HepG2 (cell line): ENCODE results near the gene BAHCC1. TPM values are rescaled to one million over a fixed set of nuclear protein-coding genes. Genes with fewer than 3 reads are reported as not detected.
A peak's percentile ranks its signal among the peaks of the same experiment; 100 is the strongest.

Source experiments
- ATAC-seq: fragments of 200-7000 bp; cut with Tn5 transposase; 3 replicates; pipeline ENCODE4 v1.9.1; 2020; ENCODE audit warnings: mild to moderate bottlenecking, moderate library complexity
- BruUV-seq: library from RNA; stranded (reverse); fragments of 400-500 nt; replicated peaks from 2 replicates; lab custom pipeline; 2021; lab: Mats Ljungman, UMichigan
- CTCF ChIA-PET: fragments of 300-600 bp; formaldehyde crosslinking; extraction: SDS; loops from one replicate; lab custom pipeline; 2021; ENCODE audit warnings: low total read pairs, inconsistent platforms, low intra/inter-chr PET ratio; lab: Yijun Ruan, JAX
- POLR2A ChIA-PET: fragments of 350-600 bp; sonication (Branson Sonifier 250); formaldehyde crosslinking; loops from one replicate; lab custom pipeline; 2020; ENCODE audit warnings: antibody characterized with exemption, inconsistent platforms; lab: Yijun Ruan, JAX
- DNase-seq: peaks from one replicate; pipeline ENCODE4 v3.0.0-alpha.2; 2015; ENCODE audit warnings: low spot score
- FAIRE-seq: peaks from 3 replicates; lab custom pipeline; 2011; peaks lifted over from hg19 to GRCh38; lab: Jason Lieb, UNC
- H2AFZ ChIP-seq: one replicate; pipeline ENCODE4 v1.6.1; 2011; ENCODE audit warnings: low read length, inconsistent platforms
- H3K27ac ChIP-seq: fragments of 300-600 bp; 3 replicates; pipeline ENCODE4 v1.8.0; 2011; ENCODE audit warnings: mixed run types, mild to moderate bottlenecking, mixed read lengths, low read length, inconsistent platforms; ENCODE audit not compliant: insufficient read depth; ENCODE audit errors: extremely low read length
- H3K27me3 ChIP-seq, 2 experiments: fragments of 200-600 bp in 1 of 2; 2 replicates in 1 of 2; 3 replicates in 1 of 2; pipeline versions ENCODE4 v1.6.0 to v1.8.0; 2011; ENCODE audit warnings: low read length in 2 of 2, mild to moderate bottlenecking in 2 of 2, moderate library complexity in 2 of 2, inconsistent platforms in 1 of 2; ENCODE audit not compliant: insufficient read depth in 2 of 2, control insufficient read depth in 1 of 2
- H3K36me3 ChIP-seq, 2 experiments: fragments of 200-600 bp in 1 of 2; replicated peaks in 1 of 2; 2 replicates in 1 of 2; 3 replicates in 1 of 2; pipeline versions ENCODE4 v1.5.1 to v1.8.0; 2011; ENCODE audit warnings: low read length in 2 of 2, inconsistent platforms in 1 of 2; ENCODE audit not compliant: insufficient read depth in 2 of 2, control insufficient read depth in 1 of 2
- H3K4me1 ChIP-seq: 2 replicates; pipeline ENCODE4 v1.5.1; 2012; ENCODE audit warnings: low read length, inconsistent platforms; ENCODE audit not compliant: insufficient read depth
- H3K4me2 ChIP-seq: 2 replicates; pipeline ENCODE4 v1.6.0; 2011; ENCODE audit warnings: low read depth, low read length, inconsistent platforms
- H3K4me3 ChIP-seq, 3 experiments: fragments of 200-600 bp in 1 of 3; sonication (generic), shearing (Covaris generic) in 1 of 3; replicated peaks in 1 of 3; 2 replicates each; pipeline ENCODE4 v1.5.1; 2011 to 2016; ENCODE audit warnings: low read length in 3 of 3, inconsistent platforms in 2 of 3, low read depth in 2 of 3, mild to moderate bottlenecking in 2 of 3, control low read depth in 1 of 3, mixed read lengths in 1 of 3; ENCODE audit not compliant: insufficient read depth in 1 of 3
- H3K79me2 ChIP-seq: one replicate; pipeline ENCODE4 v1.6.1; 2011; ENCODE audit warnings: low read length, inconsistent platforms; ENCODE audit not compliant: insufficient read depth
- H3K9ac ChIP-seq: 2 replicates; pipeline ENCODE4 v1.6.0; 2011; ENCODE audit warnings: mild to moderate bottlenecking, low read depth, low read length, inconsistent platforms; ENCODE audit not compliant: insufficient read depth
- H3K9me3 ChIP-seq: 2 replicates; pipeline ENCODE4 v1.5.1; 2012; ENCODE audit warnings: mild to moderate bottlenecking, low read length
- H4K20me1 ChIP-seq: 2 replicates; pipeline ENCODE4 v1.6.0; 2011; ENCODE audit warnings: inconsistent platforms, mild to moderate bottlenecking, low read length, moderate library complexity; ENCODE audit not compliant: insufficient read depth
- CBFB ChIP-seq: sonication (generic); formaldehyde crosslinking; IDR thresholded peaks from 2 replicates; pipeline ENCODE4 v1.4.0; 2020; ENCODE audit warnings: missing genetic modification reagents
- FLYWCH1 ChIP-seq: sonication (generic); formaldehyde crosslinking; IDR thresholded peaks from 2 replicates; pipeline ENCODE4 v1.8.1; 2023; ENCODE audit warnings: mild to moderate bottlenecking, missing genetic modification reagents
- GRHL1 ChIP-seq: sonication (generic); formaldehyde crosslinking; conservative IDR thresholded peaks from 2 replicates; pipeline ENCODE4 v1.8.0; 2022; ENCODE audit warnings: missing genetic modification reagents
- HDAC6 ChIP-seq: fragments of 200-600 bp; sonication (generic); IDR thresholded peaks from 2 replicates; pipeline ENCODE4 v1.7.0; 2017; ENCODE audit warnings: mild to moderate bottlenecking, antibody characterized with exemption, low read length, low read depth
- HNRNPL ChIP-seq: fragments of 200-400 bp; formaldehyde crosslinking; IDR thresholded peaks from 2 replicates; pipeline ENCODE4 v1.6.1; 2017; ENCODE audit warnings: mild to moderate bottlenecking, low read depth, low read length
- MAFG ChIP-seq: sonication (generic); formaldehyde crosslinking; IDR thresholded peaks from 2 replicates; pipeline ENCODE4 v1.5.1; 2020; ENCODE audit warnings: mild to moderate bottlenecking, missing genetic modification reagents
- MED1 ChIP-seq: sonication (generic); formaldehyde crosslinking; IDR thresholded peaks from 2 replicates; pipeline ENCODE4 v1.4.0; 2020; ENCODE audit warnings: missing genetic modification reagents
- TFAP4 ChIP-seq: sonication (generic); IDR thresholded peaks from 2 replicates; pipeline ENCODE4 v1.6.1; 2016; ENCODE audit warnings: low read depth, borderline replicate concordance
- TFDP1 ChIP-seq: IDR thresholded peaks from 2 replicates; pipeline ENCODE4 v1.6.1; 2016; ENCODE audit warnings: missing compliant biosample characterization, missing genetic modification reagents, borderline replicate concordance
- ZBTB34 ChIP-seq: sonication (generic); formaldehyde crosslinking; IDR thresholded peaks from 2 replicates; pipeline ENCODE4 v1.8.0; 2022; ENCODE audit warnings: mild to moderate bottlenecking, missing genetic modification reagents
- ZNF232 ChIP-seq: sonication (generic); formaldehyde crosslinking; IDR thresholded peaks from 2 replicates; pipeline ENCODE4 v1.4.0; 2020; ENCODE audit warnings: missing genetic modification reagents, borderline replicate concordance
- ZNF414 ChIP-seq: sonication (generic); formaldehyde crosslinking; IDR thresholded peaks from 2 replicates; pipeline ENCODE4 v1.5.0; 2020; ENCODE audit warnings: missing genetic modification reagents
- ZNF558 ChIP-seq: sonication (generic); formaldehyde crosslinking; IDR thresholded peaks from 2 replicates; pipeline ENCODE4 v1.9.0; 2022; ENCODE audit warnings: mild to moderate bottlenecking, missing genetic modification reagents, borderline replicate concordance
- WGBS: methylation state at CpG from one replicate; pipeline ENCODE4 v1.1.6; 2017; ENCODE audit warnings: low lambda C conversion rate; 5-methylcytosine and 5-hydroxymethylcytosine counted together
- in situ Hi-C: cut with HindIII; loops from 2 replicates; pipeline ENCODE4 v1.10.0; 2017; ENCODE audit warnings: low pct_unique_long_range_greater_than_20kb; ENCODE audit not compliant: extremely low pct_ligation_motif_present
- intact Hi-C: fragments of 100-400 bp; cut with micrococcal nuclease; formaldehyde crosslinking; loops from one replicate; pipeline ENCODE4 v1.10.0; 2022; ENCODE audit not compliant: unreplicated experiment
- polyA plus RNA-seq, 8 experiments: library from polyadenylated mRNA; depleted of rRNA in 3 of 8; stranded (reverse) in 7 of 8; unstranded in 1 of 8; fragments of >200 nt; fragmentation: Illumina TruSeq in 4 of 8; extraction: Trizol in 4 of 8; gene quantifications; 2 replicates each; pipeline versions ENCODE4 v1.2.1 to v1.2.3, GENCODE V29; 2011 to 2016; ENCODE audit warnings: low read depth in 4 of 8, missing spikeins in 1 of 8, mixed read lengths in 1 of 8; ENCODE audit not compliant: insufficient read depth in 1 of 8
- total RNA-seq, 5 experiments: library from RNA; depleted of rRNA; stranded (reverse); fragments of >200 nt; fragmentation: Illumina TruSeq; extraction: Trizol; gene quantifications; 2 replicates each; pipeline ENCODE4 v1.2.3, GENCODE V29; 2016; ENCODE audit warnings: low read depth in 1 of 5
- TF ChIP-seq, protein P1 (sequence below): sonication (generic); formaldehyde crosslinking; IDR thresholded peaks from 2 replicates; pipeline ENCODE4 v1.8.0; 2022; ENCODE audit warnings: missing genetic modification reagents, mild to moderate bottlenecking, borderline replicate concordance

Gene BAHCC1
- total and polyA plus RNA-seq, 2 of the 13 experiments (the other 11 are each of a cell fraction or from before 2014, with no cell fraction given): 1.4 to 1.7 TPM

DNA sequence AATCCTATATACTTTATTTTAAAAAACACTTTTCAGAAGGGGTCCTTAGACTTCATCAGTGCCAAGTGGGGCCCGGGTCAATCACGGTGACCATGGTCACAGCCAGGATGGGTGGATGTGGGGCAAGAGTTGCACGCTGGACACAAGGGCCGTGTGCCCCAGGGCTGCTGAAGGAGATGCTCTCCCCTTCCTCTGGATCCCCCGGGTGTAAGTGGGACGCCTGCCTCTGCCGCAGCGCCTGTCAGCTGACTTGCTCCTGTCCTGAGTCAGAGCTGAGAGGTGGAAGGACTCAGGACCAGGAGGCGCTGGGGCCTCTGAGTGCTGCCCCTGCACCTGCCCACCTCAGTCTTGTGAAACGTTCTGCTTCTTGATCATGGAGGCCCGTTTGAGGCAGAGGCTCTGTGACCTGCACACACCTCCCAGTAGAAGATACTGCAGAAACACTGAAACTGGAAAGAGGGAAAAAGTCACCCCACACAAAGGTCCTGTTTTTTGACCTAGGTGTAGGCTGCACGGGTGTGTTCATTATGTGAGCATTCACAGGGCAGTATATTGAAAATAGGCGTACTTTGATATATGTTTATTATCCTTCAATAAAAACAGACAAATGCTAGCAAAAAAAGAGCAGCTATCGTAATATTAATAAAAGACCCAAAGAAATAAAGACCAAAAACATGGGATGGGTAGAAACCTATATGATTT, 40.9 kb upstream of the BAHCC1 start (continued):
- TF ChIP-seq TFDP1 (CRISPR knock-in tag) (no peak), CBFB (CRISPR knock-in tag) (no peak)

- H3K36me3 ChIP-seq: no peaks in the 10 kb centered on the region
- H4K20me1 ChIP-seq: no peaks in the 10 kb centered on the region
- ChIA-PET POLR2A (no interaction called here), CTCF (no interaction called here)
- no peak overlapping the region for H3K27ac ChIP-seq
- no peak overlapping the region for H3K9ac ChIP-seq
- no peaks in the 10 kb centered on the region for H3K79me2 ChIP-seq
- H2AFZ ChIP-seq: no peak overlapping the region
- H3K4me2 ChIP-seq: 0 out of 2 replicates have a peak overlapping the region, but pooled peaks have one; percentile 16
- peaks cover 53% of the 10 kb centered on the region for H3K4me1 ChIP-seq
- WGBS: 13% methylated on average over 9 of the region's 9 CpGs
- intact Hi-C loops (no loop called here), in situ Hi-C loops (no loop called here)
- peaks cover 0 to 28% of the 10 kb centered on the region in 2 experiments; a peak in 2 of 5 replicates for H3K27me3 ChIP-seq
- FAIRE-seq (peak; percentile 18), DNase-seq (peak; percentile 71), ATAC-seq (peak; percentile 37)
- H3K4me3 ChIP-seq: no peak overlapping the region
- BruUV-seq: no TSS peak
- H3K9me3 ChIP-seq: no peaks in the 10 kb centered on the region
- TF ChIP-seq FLYWCH1 (CRISPR knock-in tag) (no peak), TFAP4 (peak; percentile 13; the same call in 1 of the 2 replicates), ZNF232 (CRISPR knock-in tag) (no peak), MED1 (no peak), ZNF558 (CRISPR knock-in tag) (no peak), GRHL1 (CRISPR knock-in tag) (no peak), MAFG (CRISPR knock-in tag) (no peak), ZNF414 (CRISPR knock-in tag) (no peak), ZBTB34 (CRISPR knock-in tag) (no peak), HDAC6 (no peak), HNRNPL (no peak)
- TF ChIP-seq, protein P1, sequence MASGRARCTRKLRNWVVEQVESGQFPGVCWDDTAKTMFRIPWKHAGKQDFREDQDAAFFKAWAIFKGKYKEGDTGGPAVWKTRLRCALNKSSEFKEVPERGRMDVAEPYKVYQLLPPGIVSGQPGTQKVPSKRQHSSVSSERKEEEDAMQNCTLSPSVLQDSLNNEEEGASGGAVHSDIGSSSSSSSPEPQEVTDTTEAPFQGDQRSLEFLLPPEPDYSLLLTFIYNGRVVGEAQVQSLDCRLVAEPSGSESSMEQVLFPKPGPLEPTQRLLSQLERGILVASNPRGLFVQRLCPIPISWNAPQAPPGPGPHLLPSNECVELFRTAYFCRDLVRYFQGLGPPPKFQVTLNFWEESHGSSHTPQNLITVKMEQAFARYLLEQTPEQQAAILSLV (CRISPR knock-in tag): no peak
These were observed 40.3 kb upstream of the BAHCC1 start for GRCh38 chr17:81354954-81355347.
